HepG2 (cell line): Measurements from ENCODE around the gene ZNF605. TPM values are rescaled to one million over a fixed set of nuclear protein-coding genes. Genes with fewer than 3 reads are reported as not detected.

Experiments used
- AGO1 ChIP-seq: fragments of 200-400 bp; formaldehyde crosslinking; IDR thresholded peaks from 2 replicates; pipeline ENCODE4 v1.6.1; 2017; ENCODE audit warnings: mild to moderate bottlenecking, low read depth, low read length, moderate library complexity; ENCODE audit not compliant: poor library complexity, severe bottlenecking
- ASH2L ChIP-seq: fragments of 300-600, 200-600 bp; sonication (generic); IDR thresholded peaks from 2 replicates; pipeline ENCODE4 v1.7.0; 2017; ENCODE audit warnings: low read depth, mild to moderate bottlenecking, moderate library complexity, mixed read lengths, low read length; ENCODE audit not compliant: insufficient read length
- CEBPB ChIP-seq: IDR thresholded peaks from 2 replicates; pipeline ENCODE4 v1.6.1; 2011; ENCODE audit warnings: low read depth, low read length, improper control_type of control experiment, borderline replicate concordance
- GABPB1 ChIP-seq: IDR thresholded peaks from 2 replicates; pipeline ENCODE4 v1.6.1; 2016; ENCODE audit warnings: mild to moderate bottlenecking, missing genetic modification reagents, moderate library complexity, missing compliant biosample characterization
- JDP2 ChIP-seq: sonication (generic); formaldehyde crosslinking; IDR thresholded peaks from 2 replicates; pipeline ENCODE4 v1.8.1; 2022; ENCODE audit warnings: missing genetic modification reagents, borderline replicate concordance
- KAT2B ChIP-seq: fragments of 150-350 bp; IDR thresholded peaks from 2 replicates; pipeline ENCODE4 v1.6.1; 2014; ENCODE audit warnings: low read depth, low read length, borderline replicate concordance
- SETDB1 ChIP-seq: sonication (generic); formaldehyde crosslinking; IDR thresholded peaks from 2 replicates; pipeline ENCODE4 v1.5.1; 2020; ENCODE audit warnings: missing genetic modification reagents, mild to moderate bottlenecking, borderline replicate concordance
- TEAD2 ChIP-seq: sonication (generic); formaldehyde crosslinking; IDR thresholded peaks from 2 replicates; pipeline ENCODE4 v1.9.0; 2021; ENCODE audit warnings: missing genetic modification reagents
- ZNF12 ChIP-seq: sonication (generic); formaldehyde crosslinking; IDR thresholded peaks from 2 replicates; pipeline ENCODE4 v1.5.0; 2020; ENCODE audit warnings: missing genetic modification reagents
- ZNF143 ChIP-seq: sonication (generic); formaldehyde crosslinking; IDR thresholded peaks from 2 replicates; pipeline ENCODE4 v1.4.0; 2020; ENCODE audit warnings: missing genetic modification reagents
- ZNF354B ChIP-seq: sonication (generic); formaldehyde crosslinking; IDR thresholded peaks from 2 replicates; pipeline ENCODE4 v1.8.0; 2022; ENCODE audit warnings: mild to moderate bottlenecking, missing genetic modification reagents
- ZNF691 ChIP-seq: sonication (generic); formaldehyde crosslinking; IDR thresholded peaks from 2 replicates; pipeline ENCODE4 v1.4.0; 2020; ENCODE audit warnings: missing genetic modification reagents, low read depth, mild to moderate bottlenecking, borderline replicate concordance
- ZUFSP ChIP-seq: sonication (generic); formaldehyde crosslinking; IDR thresholded peaks from 2 replicates; pipeline ENCODE4 v1.9.0; 2021; ENCODE audit warnings: missing genetic modification reagents, mild to moderate bottlenecking, borderline replicate concordance
- polyA plus RNA-seq, 8 experiments: library from polyadenylated mRNA; depleted of rRNA in 3 of 8; stranded (reverse) in 7 of 8; unstranded in 1 of 8; fragments of >200 nt; fragmentation: Illumina TruSeq in 4 of 8; extraction: Trizol in 4 of 8; gene quantifications; 2 replicates each; pipeline versions ENCODE4 v1.2.1 to v1.2.3, GENCODE V29; 2011 to 2016; ENCODE audit warnings: low read depth in 4 of 8, missing spikeins in 1 of 8, mixed read lengths in 1 of 8; ENCODE audit not compliant: insufficient read depth in 1 of 8
- total RNA-seq, 5 experiments: library from RNA; depleted of rRNA; stranded (reverse); fragments of >200 nt; fragmentation: Illumina TruSeq; extraction: Trizol; gene quantifications; 2 replicates each; pipeline ENCODE4 v1.2.3, GENCODE V29; 2016; ENCODE audit warnings: low read depth in 1 of 5
- TF ChIP-seq, protein P1 (sequence below), 2 experiments: sonication (generic) in 1 of 2; formaldehyde crosslinking in 1 of 2; IDR thresholded peaks; 2 replicates each; pipeline versions ENCODE4 v1.5.1 to v1.6.1; 2011 to 2020; ENCODE audit warnings: borderline replicate concordance in 1 of 2, low read depth in 1 of 2, low read length in 1 of 2, mild to moderate bottlenecking in 1 of 2, missing genetic modification reagents in 1 of 2, moderate library complexity in 1 of 2
- TF ChIP-seq, protein P2 (sequence below), 2 experiments: sonication (generic) in 1 of 2; formaldehyde crosslinking in 1 of 2; IDR thresholded peaks; 2 replicates each; pipeline versions ENCODE4 v1.4.0 to v1.6.1; 2018 to 2020; ENCODE audit warnings: missing genetic modification reagents in 2 of 2, borderline replicate concordance in 1 of 2, low read depth in 1 of 2, mild to moderate bottlenecking in 1 of 2, missing biosample characterization in 1 of 2

The ZNF605 gene
- total and polyA plus RNA-seq, 2 of the 13 experiments (the other 11 are each of a cell fraction or from before 2014, with no cell fraction given) = 6.7 to 6.8 TPM

- TF ChIP-seq ZNF691 (CRISPR knock-in tag) (no peak), ZUFSP (no peak), ASH2L (no peak), JDP2 (CRISPR knock-in tag) (no peak), ZNF143 (CRISPR knock-in tag) (peak; percentile 64), GABPB1 (peak; percentile 20; the same call in 1 of the 2 replicates), ZNF12 (CRISPR knock-in tag) (no peak), ZNF354B (CRISPR knock-in tag) (no peak), AGO1 (no peak), KAT2B (no peak), TEAD2 (CRISPR knock-in tag) (no peak), SETDB1 (CRISPR knock-in tag) (no peak), CEBPB (no peak; the same call in 1 of the 2 replicates)
- TF ChIP-seq, protein P1, sequence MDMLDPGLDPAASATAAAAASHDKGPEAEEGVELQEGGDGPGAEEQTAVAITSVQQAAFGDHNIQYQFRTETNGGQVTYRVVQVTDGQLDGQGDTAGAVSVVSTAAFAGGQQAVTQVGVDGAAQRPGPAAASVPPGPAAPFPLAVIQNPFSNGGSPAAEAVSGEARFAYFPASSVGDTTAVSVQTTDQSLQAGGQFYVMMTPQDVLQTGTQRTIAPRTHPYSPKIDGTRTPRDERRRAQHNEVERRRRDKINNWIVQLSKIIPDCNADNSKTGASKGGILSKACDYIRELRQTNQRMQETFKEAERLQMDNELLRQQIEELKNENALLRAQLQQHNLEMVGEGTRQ (IDR thresholded peaks at IDR 0.05; ENCODE audit: low read depth, low read length) = no peak
- TF ChIP-seq, protein P1 (CRISPR knock-in tag; IDR thresholded peaks at IDR 0.05; ENCODE audit: borderline replicate concordance) = no peak
- TF ChIP-seq, protein P2, sequence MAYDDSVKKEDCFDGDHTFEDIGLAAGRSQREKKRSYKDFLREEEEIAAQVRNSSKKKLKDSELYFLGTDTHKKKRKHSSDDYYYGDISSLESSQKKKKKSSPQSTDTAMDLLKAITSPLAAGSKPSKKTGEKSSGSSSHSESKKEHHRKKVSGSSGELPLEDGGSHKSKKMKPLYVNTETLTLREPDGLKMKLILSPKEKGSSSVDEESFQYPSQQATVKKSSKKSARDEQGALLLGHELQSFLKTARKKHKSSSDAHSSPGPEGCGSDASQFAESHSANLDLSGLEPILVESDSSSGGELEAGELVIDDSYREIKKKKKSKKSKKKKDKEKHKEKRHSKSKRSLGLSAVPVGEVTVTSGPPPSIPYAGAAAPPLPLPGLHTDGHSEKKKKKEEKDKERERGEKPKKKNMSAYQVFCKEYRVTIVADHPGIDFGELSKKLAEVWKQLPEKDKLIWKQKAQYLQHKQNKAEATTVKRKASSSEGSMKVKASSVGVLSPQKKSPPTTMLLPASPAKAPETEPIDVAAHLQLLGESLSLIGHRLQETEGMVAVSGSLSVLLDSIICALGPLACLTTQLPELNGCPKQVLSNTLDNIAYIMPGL (CRISPR knock-in tag; IDR thresholded peaks at IDR 0.05; ENCODE audit: borderline replicate concordance in 1 of 2, low read depth in 1 of 2) = no peak
Observed at GRCh38 chr12:132955094-132956010, 754 bp downstream of the ZNF605 start (continued).
